GM23338 (cell line): ENCODE data around the gene DLX3. TPM values are rescaled to one million over a fixed set of nuclear protein-coding genes. Genes with fewer than 3 reads are reported as not detected.

Experiments used
- ATAC-seq: fragments of 200-7000 bp; cut with Tn5 transposase; 3 replicates; pipeline ENCODE4 v1.9.1; 2020
- DNase-seq: peaks from one replicate; pipeline ENCODE4 v3.0.0-alpha.2; 2015; ENCODE audit warnings: low spot score
- H2AFZ ChIP-seq: fragments of 200-600 bp; sonication (generic); 2 replicates; pipeline ENCODE4 v1.8.0; 2016; ENCODE audit warnings: antibody characterized with exemption, mild to moderate bottlenecking, moderate library complexity
- H3F3A ChIP-seq: fragments of 200-600 bp; sonication (generic); replicated peaks from 2 replicates; pipeline ENCODE4 v1.8.0; 2017; ENCODE audit warnings: antibody characterized with exemption, mixed run types, low read depth
- H3K27ac ChIP-seq: fragments of 200-600 bp; sonication (generic); 2 replicates; pipeline ENCODE4 v1.6.1; 2016; ENCODE audit warnings: low read depth
- H3K27me3 ChIP-seq: fragments of 200-600 bp; sonication (generic); 2 replicates; pipeline ENCODE4 v1.8.0; 2016; ENCODE audit warnings: mild to moderate bottlenecking, mixed run types, moderate library complexity; ENCODE audit not compliant: insufficient read depth
- H3K36me3 ChIP-seq: fragments of 200-600 bp; sonication (generic); 2 replicates; pipeline ENCODE4 v1.8.0; 2016; ENCODE audit warnings: mild to moderate bottlenecking; ENCODE audit not compliant: insufficient read depth
- H3K4me1 ChIP-seq: fragments of 200-600 bp; sonication (generic); 2 replicates; pipeline ENCODE4 v1.8.0; 2016; ENCODE audit warnings: mild to moderate bottlenecking, moderate library complexity; ENCODE audit not compliant: insufficient read depth
- H3K4me2 ChIP-seq: fragments of 200-600 bp; sonication (generic); 2 replicates; pipeline ENCODE4 v1.7.1; 2017; ENCODE audit warnings: mixed run types
- H3K4me3 ChIP-seq: fragments of 200-600 bp; sonication (generic); 2 replicates; pipeline ENCODE4 v1.6.1; 2016; ENCODE audit warnings: mixed run types
- H3K79me2 ChIP-seq: fragments of 200-600 bp; sonication (generic); replicated peaks from 2 replicates; pipeline ENCODE4 v1.8.0; 2017; ENCODE audit warnings: mild to moderate bottlenecking; ENCODE audit not compliant: insufficient read depth
- H3K9me2 ChIP-seq: fragments of 200-600 bp; sonication (generic); 2 replicates; pipeline ENCODE4 v1.8.0; 2017; ENCODE audit not compliant: insufficient read depth
- H4K20me1 ChIP-seq: fragments of 200-600 bp; sonication (generic); replicated peaks from 2 replicates; pipeline ENCODE4 v1.8.0; 2017; ENCODE audit warnings: mild to moderate bottlenecking; ENCODE audit not compliant: insufficient read depth
- H3K27ac Mint-ChIP-seq: 2 replicates; pipeline ENCODE4 v1.8.0; 2020; ENCODE audit warnings: inconsistent platforms, mild to moderate bottlenecking, moderate library complexity, mixed read lengths
- H3K27me3 Mint-ChIP-seq: 3 replicates; pipeline ENCODE4 v1.8.0; 2022; ENCODE audit warnings: low read depth, mild to moderate bottlenecking, moderate library complexity, mixed read lengths, inconsistent platforms; ENCODE audit not compliant: insufficient read depth, poor library complexity
- H3K36me3 Mint-ChIP-seq: 3 replicates; pipeline ENCODE4 v1.8.0; 2021; ENCODE audit warnings: low read depth, mild to moderate bottlenecking, inconsistent platforms, moderate library complexity, mixed read lengths
- H3K4me1 Mint-ChIP-seq: 3 replicates; pipeline ENCODE4 v1.8.0; 2020; ENCODE audit warnings: mild to moderate bottlenecking, inconsistent platforms, mixed read lengths
- H3K4me3 Mint-ChIP-seq: 3 replicates; pipeline ENCODE4 v1.8.0; 2021; ENCODE audit warnings: moderate library complexity, mild to moderate bottlenecking, inconsistent platforms, mixed read lengths
- H3K9me3 Mint-ChIP-seq: 3 replicates; pipeline ENCODE4 v1.8.0; 2020; ENCODE audit warnings: moderate library complexity, mild to moderate bottlenecking, inconsistent platforms, mixed read lengths
- CREB1 ChIP-seq: fragments of 250-450 bp; sonication (Bioruptor Pico); IDR thresholded peaks from 2 replicates; pipeline ENCODE4 v1.5.0; 2020; ENCODE audit warnings: low read depth, mild to moderate bottlenecking, moderate library complexity
- CTCF ChIP-seq, 2 experiments: fragments of 200-600 bp in 1 of 2; sonication (generic) in 1 of 2; conservative IDR thresholded peaks; 2 replicates each; pipeline versions ENCODE4 v1.5.1 to v1.6.1; 2016 to 2017; ENCODE audit warnings: antibody characterized with exemption in 2 of 2, low read depth in 2 of 2, mild to moderate bottlenecking in 2 of 2, moderate library complexity in 1 of 2
- ETS1 ChIP-seq: IDR thresholded peaks from 2 replicates; pipeline ENCODE4 v1.6.1; 2016; ENCODE audit warnings: antibody characterized with exemption
- EZH2 ChIP-seq: fragments of 200-600 bp; sonication (generic); IDR thresholded peaks from one replicate; pipeline ENCODE4 v1.8.0; 2017; ENCODE audit warnings: antibody characterized with exemption, mild to moderate bottlenecking, low read depth; ENCODE audit not compliant: unreplicated experiment
- EZH2phosphoT487 ChIP-seq: fragments of 200-600 bp; sonication (generic); IDR thresholded peaks from one replicate; pipeline ENCODE4 v1.8.1; 2018; ENCODE audit warnings: antibody characterized with exemption; ENCODE audit not compliant: unreplicated experiment
- JUNB ChIP-seq: IDR thresholded peaks from one replicate; pipeline ENCODE4 v1.6.1; 2016; ENCODE audit warnings: antibody characterized with exemption; ENCODE audit not compliant: unreplicated experiment
- STAT1 ChIP-seq: IDR thresholded peaks from one replicate; pipeline ENCODE4 v1.6.1; 2016; ENCODE audit warnings: antibody characterized with exemption; ENCODE audit not compliant: unreplicated experiment
- ZNF114 ChIP-seq: fragments of 250-450 bp; sonication (Bioruptor Pico); IDR thresholded peaks from 2 replicates; pipeline ENCODE4 v1.5.0; 2020; ENCODE audit warnings: mild to moderate bottlenecking, moderate library complexity
- ZNF331 ChIP-seq: fragments of 250-450 bp; sonication (Bioruptor Pico); IDR thresholded peaks from 2 replicates; pipeline ENCODE4 v1.5.0; 2020; ENCODE audit warnings: low read depth, mild to moderate bottlenecking, moderate library complexity
- polyA plus RNA-seq: library from polyadenylated mRNA; unstranded; fragments of >200 nt; fragmentation: Nextera tagmentation; extraction: Ambion mirVana; gene quantifications from 2 replicates; pipeline ENCODE4 v1.2.1, GENCODE V29; 2016
- total RNA-seq: library from RNA; depleted of rRNA; stranded (reverse); fragments of >200 nt; shearing (Covaris generic); gene quantifications from 2 replicates; pipeline ENCODE4 v1.2.3, GENCODE V29; 2014
- TF ChIP-seq, protein P1 (sequence below): IDR thresholded peaks from one replicate; pipeline ENCODE4 v1.6.1; 2018; ENCODE audit warnings: antibody characterized with exemption; ENCODE audit not compliant: unreplicated experiment

Gene DLX3
- total and polyA plus RNA-seq, 2 experiments from 2014 or later = 0.14 to 0.27 TPM

DNA sequence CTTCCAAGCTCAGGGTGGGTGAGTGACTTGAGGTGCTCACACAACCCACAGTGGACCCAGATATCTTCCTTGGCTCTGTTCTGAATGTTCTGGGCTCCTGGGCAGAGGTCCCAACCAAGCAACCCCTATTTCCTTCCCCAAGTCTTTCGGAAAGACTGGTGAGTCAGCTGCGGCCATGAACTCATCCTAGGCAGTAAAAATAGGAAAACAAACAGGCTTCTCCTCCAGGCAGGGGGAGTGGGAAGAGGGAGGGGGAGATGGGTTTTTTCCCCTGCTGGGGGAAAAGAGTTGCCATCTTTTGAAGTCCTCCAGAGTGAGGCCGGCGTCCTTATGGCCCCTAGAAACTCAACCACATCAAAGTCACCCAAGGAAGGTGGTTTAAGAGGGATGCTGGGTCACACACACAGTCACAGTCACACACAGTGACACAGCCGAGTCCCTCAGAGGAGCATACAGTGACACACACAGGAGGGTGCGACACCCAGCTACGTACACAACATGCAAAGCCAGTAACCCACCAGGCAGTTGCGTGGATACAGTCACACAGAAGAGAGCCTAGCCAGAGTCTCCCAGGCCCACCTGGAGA lies 42.0 kb downstream of the DLX3 start (continued):
- TF ChIP-seq CTCF (conservative IDR thresholded peaks at IDR 0.05; ENCODE audit: low read depth in 2 of 2) (no peak), ZNF331 (CRISPR knock-in tag) (no peak), ZNF114 (CRISPR knock-in tag) (no peak)

DNA sequence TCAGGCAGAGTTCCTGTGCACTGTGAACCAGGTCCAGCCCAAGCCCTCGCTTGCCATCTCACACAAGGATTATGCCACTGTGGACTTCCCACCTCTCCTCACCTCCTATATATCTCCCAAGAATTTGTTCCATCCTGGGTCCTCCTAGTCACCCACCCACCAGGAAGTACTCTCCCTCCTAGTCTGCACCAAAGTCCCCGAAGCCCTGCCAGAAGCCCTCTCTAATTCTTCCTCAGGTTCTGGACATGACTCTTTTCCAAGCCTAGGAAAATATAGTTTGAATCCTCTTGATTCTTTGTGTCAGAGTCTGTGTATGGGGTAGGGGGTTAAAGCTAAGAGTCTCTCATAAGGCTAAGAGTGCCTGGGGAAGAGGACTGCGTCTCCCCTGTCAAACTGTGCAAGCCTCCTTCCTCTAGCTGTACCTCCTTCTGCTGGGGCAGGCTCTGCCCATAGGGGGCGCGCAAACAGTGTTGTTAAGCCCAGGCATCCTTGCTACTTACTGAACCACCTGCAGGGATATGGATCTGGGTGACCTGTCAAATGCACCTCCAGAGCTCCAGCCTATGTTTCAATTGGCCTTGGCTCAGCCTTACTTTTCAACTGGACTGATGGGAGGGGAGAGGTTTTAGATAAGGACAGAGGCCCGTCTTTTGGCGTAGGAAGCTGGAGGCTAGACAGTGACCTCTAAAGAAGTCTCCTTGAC lies 42.7 kb downstream of the DLX3 start:
- H3K4me3 ChIP-seq = no peak overlapping the region
- Mint-ChIP-seq H3K27me3 (peaks cover 17% of the 10 kb centered on the region), H3K4me3 (no peak overlapping the region), H3K4me1 (peaks cover 12% of the 10 kb centered on the region; the same call in 2 of the 3 replicates), H3K36me3 (no peaks in the 10 kb centered on the region), H3K27ac (no peak overlapping the region), H3K9me3 (no peaks in the 10 kb centered on the region)
- H3K27ac ChIP-seq = no peak overlapping the region
- H3K4me1 ChIP-seq = no peaks in the 10 kb centered on the region; the same call in 1 of the 2 replicates
- H3K4me2 ChIP-seq = no peak overlapping the region
- no peak overlapping the region for H2AFZ ChIP-seq
- DNase-seq (peak; percentile 94), ATAC-seq (peak; percentile 96)
- H3F3A ChIP-seq = no peaks in the 10 kb centered on the region
- TF ChIP-seq CREB1 (CRISPR knock-in tag) (no peak), CTCF (conservative IDR thresholded peaks at IDR 0.05; ENCODE audit: low read depth in 2 of 2) (peak; percentile 87 to 96), EZH2phosphoT487 (no peak)
- peaks cover 3% of the 10 kb centered on the region; the same call in 1 of the 2 replicates for H3K27me3 ChIP-seq
- H3K36me3 ChIP-seq = no peaks in the 10 kb centered on the region
- no peaks in the 10 kb centered on the region for H3K9me2 ChIP-seq
- H3K79me2 ChIP-seq = no peaks in the 10 kb centered on the region
- no peaks in the 10 kb centered on the region for H4K20me1 ChIP-seq

DNA sequence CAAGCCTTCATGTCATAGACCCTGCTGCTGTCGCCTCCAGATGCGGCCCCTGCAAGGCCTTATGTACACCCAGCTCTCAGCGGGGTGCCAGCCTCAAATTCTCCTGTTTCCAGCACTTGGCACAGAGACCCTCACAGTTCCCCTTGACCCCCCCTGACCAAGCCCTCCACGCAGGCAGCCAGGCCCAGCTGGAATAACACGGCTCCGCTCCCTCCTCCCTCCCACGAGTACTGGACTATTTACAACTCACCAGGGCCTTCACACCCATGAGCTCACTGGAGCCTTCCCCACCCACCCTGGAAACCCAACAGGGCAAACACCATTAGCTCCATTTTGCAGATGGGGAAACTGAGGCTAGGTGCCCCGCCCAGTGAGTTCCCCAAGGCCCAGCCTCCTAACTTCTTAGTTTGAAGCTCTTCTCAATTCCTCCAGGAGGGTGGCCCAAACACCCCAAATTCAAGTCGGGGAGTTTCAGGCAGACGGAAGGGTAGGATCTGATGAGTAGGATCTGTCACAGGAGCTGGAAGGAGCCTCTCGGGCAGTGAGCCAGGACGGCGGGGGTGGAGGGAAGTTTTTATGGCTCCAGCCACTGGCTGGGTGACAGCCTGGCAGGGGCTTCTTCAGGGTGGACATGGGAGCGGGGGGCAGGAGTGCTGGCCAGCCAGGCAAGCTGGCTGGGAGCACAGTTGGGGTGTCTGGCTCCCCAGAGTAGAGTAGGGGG lies 43.5 kb downstream of the DLX3 start:
- no peak overlapping the region for H3K4me2 ChIP-seq
- no peak overlapping the region for H3K4me3 ChIP-seq
- H2AFZ ChIP-seq = no peak overlapping the region
- H3K27me3 ChIP-seq = peaks cover 3% of the 10 kb centered on the region; the same call in 1 of the 2 replicates
- no peak overlapping the region for H3K27ac ChIP-seq
- H3K36me3 ChIP-seq = no peaks in the 10 kb centered on the region
- H3K4me3 Mint-ChIP-seq = no peak overlapping the region
- no peaks in the 10 kb centered on the region for H3K9me2 ChIP-seq
- no peak overlapping the region for H3K27ac Mint-ChIP-seq
- peaks cover 17% of the 10 kb centered on the region for H3K27me3 Mint-ChIP-seq
- H3K4me1 ChIP-seq = no peaks in the 10 kb centered on the region; the same call in 1 of the 2 replicates
- no peak for DNase-seq
- H4K20me1 ChIP-seq = no peaks in the 10 kb centered on the region
- H3K9me3 Mint-ChIP-seq = no peaks in the 10 kb centered on the region
- no peaks in the 10 kb centered on the region for H3K36me3 Mint-ChIP-seq
- no peak for ATAC-seq
- H3K79me2 ChIP-seq = no peaks in the 10 kb centered on the region
- H3K4me1 Mint-ChIP-seq = peaks cover 12% of the 10 kb centered on the region; the same call in 2 of the 3 replicates
- no peaks in the 10 kb centered on the region for H3F3A ChIP-seq
- no peak for TF ChIP-seq STAT1
- TF ChIP-seq CREB1 (CRISPR knock-in tag) = no peak
- TF ChIP-seq, protein P1, sequence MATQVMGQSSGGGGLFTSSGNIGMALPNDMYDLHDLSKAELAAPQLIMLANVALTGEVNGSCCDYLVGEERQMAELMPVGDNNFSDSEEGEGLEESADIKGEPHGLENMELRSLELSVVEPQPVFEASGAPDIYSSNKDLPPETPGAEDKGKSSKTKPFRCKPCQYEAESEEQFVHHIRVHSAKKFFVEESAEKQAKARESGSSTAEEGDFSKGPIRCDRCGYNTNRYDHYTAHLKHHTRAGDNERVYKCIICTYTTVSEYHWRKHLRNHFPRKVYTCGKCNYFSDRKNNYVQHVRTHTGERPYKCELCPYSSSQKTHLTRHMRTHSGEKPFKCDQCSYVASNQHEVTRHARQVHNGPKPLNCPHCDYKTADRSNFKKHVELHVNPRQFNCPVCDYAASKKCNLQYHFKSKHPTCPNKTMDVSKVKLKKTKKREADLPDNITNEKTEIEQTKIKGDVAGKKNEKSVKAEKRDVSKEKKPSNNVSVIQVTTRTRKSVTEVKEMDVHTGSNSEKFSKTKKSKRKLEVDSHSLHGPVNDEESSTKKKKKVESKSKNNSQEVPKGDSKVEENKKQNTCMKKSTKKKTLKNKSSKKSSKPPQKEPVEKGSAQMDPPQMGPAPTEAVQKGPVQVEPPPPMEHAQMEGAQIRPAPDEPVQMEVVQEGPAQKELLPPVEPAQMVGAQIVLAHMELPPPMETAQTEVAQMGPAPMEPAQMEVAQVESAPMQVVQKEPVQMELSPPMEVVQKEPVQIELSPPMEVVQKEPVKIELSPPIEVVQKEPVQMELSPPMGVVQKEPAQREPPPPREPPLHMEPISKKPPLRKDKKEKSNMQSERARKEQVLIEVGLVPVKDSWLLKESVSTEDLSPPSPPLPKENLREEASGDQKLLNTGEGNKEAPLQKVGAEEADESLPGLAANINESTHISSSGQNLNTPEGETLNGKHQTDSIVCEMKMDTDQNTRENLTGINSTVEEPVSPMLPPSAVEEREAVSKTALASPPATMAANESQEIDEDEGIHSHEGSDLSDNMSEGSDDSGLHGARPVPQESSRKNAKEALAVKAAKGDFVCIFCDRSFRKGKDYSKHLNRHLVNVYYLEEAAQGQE = no peak
- no peak for TF ChIP-seq ETS1
- no peak for TF ChIP-seq JUNB
- no peak for TF ChIP-seq EZH2
